Motor neuron (in vitro differentiated cells): Measurements from ENCODE around the gene GMPPA. TPM values are rescaled to one million over a fixed set of nuclear protein-coding genes. Genes with fewer than 3 reads are reported as not detected.

Experiments
- ATAC-seq, 8 experiments: fragments of 200-7000 bp; cut with Tn5 transposase; replicated peaks in 6 of 8; 2 replicates each; pipeline ENCODE4 v1.8.0; 2021; ENCODE audit warnings: mild to moderate bottlenecking in 8 of 8, moderate library complexity in 8 of 8
- H3K27ac ChIP-seq, 2 donors: fragments of 250-450 bp; sonication (Bioruptor Pico); 2 replicates each; pipeline ENCODE4 v1.9.0; 2021; ENCODE audit warnings: antibody characterized with exemption in 2 of 2, mild to moderate bottlenecking in 2 of 2, moderate library complexity in 1 of 2
- H3K4me1 ChIP-seq, 2 donors: fragments of 250-450 bp; sonication (Bioruptor Pico); replicated peaks in 1 of 2; 2 replicates each; pipeline ENCODE4 v1.6.1; 2021; ENCODE audit warnings: antibody characterized with exemption in 2 of 2, mild to moderate bottlenecking in 2 of 2, moderate library complexity in 1 of 2
- H3K4me3 ChIP-seq, 5 donors: fragments of 250-450 bp; sonication (Bioruptor Pico); 2 replicates each; pipeline ENCODE4 v1.9.0; 2021; ENCODE audit warnings: antibody characterized with exemption in 5 of 5, mild to moderate bottlenecking in 5 of 5, moderate library complexity in 4 of 5
- WGBS, 10 experiments: fragments of 450-650 bp; shearing (Covaris generic); methylation state at CpG; one replicate each; pipeline ENCODE4 v1.0.0; 2022; 5-methylcytosine and 5-hydroxymethylcytosine counted together
- in situ Hi-C, 9 experiments: fragments of 400-800 bp; cut with MboI; loops; one replicate each; pipeline ENCODE4 v1.15.0; 2021; ENCODE audit warnings: low sequenced_read_pairs in 9 of 9, low pct_unique_long_range_greater_than_20kb in 2 of 9; ENCODE audit not compliant: unreplicated experiment in 9 of 9
- total RNA-seq, 8 experiments: library from RNA; unstranded; fragments of 300-600 nt; gene quantifications; 2 replicates each; pipeline versions ENCODE4 v1.2.3 to v1.2.4, GENCODE V29; 2022

Gene GMPPA
- total RNA-seq, 8 experiments from 2014 or later: 11.9 to 59.7 (median 27.0) TPM

- Histone ChIP-seq H3K4me1 (peaks cover 64 to 74% of the 10 kb centered on the region in 2 donors), H3K4me3 (no peak overlapping the region), H3K27ac (no peak overlapping the region)
- in situ Hi-C loops: loop anchor here in 5 of 9 experiments (10.0 to 25.0 kb wide), 3 partner anchors 113 to 130 kb away; partner anchors contain the start of gene DES (in 1 of the 5)
- no peak for ATAC-seq
- 71 to 100% (median 86%) methylated on average over 1 to 2 of the region's 2 CpGs; no CpG with 5 or more reads in 4 of the 10 experiments for WGBS, 10 experiments
These were observed 26.1 kb downstream of the GMPPA start for GRCh38 chr2:219524817-219525216.

- WGBS, 10 experiments: 14 to 100% (median 46%) methylated on average over 1 to 7 of the region's 9 CpGs; no CpG with 5 or more reads in 4 of the 10 experiments
- H3K27ac ChIP-seq: peak overlapping the region; percentile 71 to 76
- ATAC-seq: no peak
These were observed 27.0 kb downstream of the GMPPA start for GRCh38 chr2:219525533-219526232.

GRCh38 chr2:219526320-219527075, 27.8 kb downstream of the GMPPA start:
- H3K4me3 ChIP-seq: no peak overlapping the region
- in situ Hi-C loops: loop anchor here in 4 of 9 experiments (10.0 kb wide), 2 partner anchors 122 to 132 kb away; no protein-coding TSS in a partner anchor
- H3K4me1 ChIP-seq: peaks cover 53 to 62% of the 10 kb centered on the region in 2 donors
- WGBS, 10 experiments: 20 to 70% (median 51%) methylated on average over 1 to 8 of the region's 11 CpGs; no CpG with 5 or more reads in 3 of the 10 experiments
- H3K27ac ChIP-seq: peak overlapping the region; percentile 71 to 76
- ATAC-seq: no peak

More at GRCh38 chr2:219525533-219526232, 27.0 kb downstream of the GMPPA start:
- Histone ChIP-seq H3K4me1 (peaks cover 61 to 70% of the 10 kb centered on the region in 2 donors), H3K4me3 (no peak overlapping the region)
- in situ Hi-C loops: loop anchor here in 4 of 9 experiments (10.0 kb wide), 2 partner anchors 121 to 131 kb away; no protein-coding TSS in a partner anchor

- peak in 2 of 8 experiments; percentile 32 to 59 for ATAC-seq
- in situ Hi-C loops: loop anchor here in 4 of 9 experiments (10.0 kb wide), 2 partner anchors 122 to 132 kb away; no protein-coding TSS in a partner anchor
- Histone ChIP-seq H3K27ac (peak overlapping the region in 1 of 2 donors; percentile 71), H3K4me1 (peaks cover 48 to 56% of the 10 kb centered on the region in 2 donors), H3K4me3 (no peak overlapping the region)
- WGBS, 10 experiments: 0 to 60% (median 48%) methylated on average over 1 to 2 of the region's 6 CpGs; no CpG with 5 or more reads in 6 of the 10 experiments
These were observed 28.3 kb downstream of the GMPPA start for GRCh38 chr2:219527076-219527394.

GRCh38 chr2:219527472-219527871, 28.8 kb downstream of the GMPPA start:
- ATAC-seq: no peak
- Histone ChIP-seq H3K4me1 (peaks cover 45 to 52% of the 10 kb centered on the region in 2 donors), H3K4me3 (no peak overlapping the region), H3K27ac (no peak overlapping the region)
- in situ Hi-C loops: loop anchor here in 4 of 9 experiments (10.0 kb wide), 2 partner anchors 123 to 133 kb away; no protein-coding TSS in a partner anchor
- 13 to 85% (median 81%) methylated on average over 1 to 5 of the region's 5 CpGs; no CpG with 5 or more reads in 2 of the 10 experiments for WGBS, 10 experiments

- 0 to 100% (median 16%) methylated on average over 1 to 9 of the region's 21 CpGs; no CpG with 5 or more reads in 3 of the 10 experiments for WGBS, 10 experiments
- Histone ChIP-seq H3K4me3 (no peak overlapping the region), H3K27ac (no peak overlapping the region), H3K4me1 (peaks cover 32 to 34% of the 10 kb centered on the region in 2 donors)
- ATAC-seq: peak; percentile 71 to 94 (median 83)
- in situ Hi-C loops: loop anchor here in 4 of 9 experiments (5.0 to 10.0 kb wide), 3 partner anchors 56 to 128 kb away; no protein-coding TSS in a partner anchor
These were observed 31.6 kb downstream of the GMPPA start for GRCh38 chr2:219530048-219530963.

GRCh38 chr2:219531639-219532377, 33.1 kb downstream of the GMPPA start:
- 30 to 96% (median 75%) methylated on average over 1 to 5 of the region's 20 CpGs; no CpG with 5 or more reads in 6 of the 10 experiments for WGBS, 10 experiments
- in situ Hi-C loops: loop anchor here in 4 of 9 experiments (5.0 to 10.0 kb wide), 3 partner anchors 57 to 130 kb away; no protein-coding TSS in a partner anchor

GRCh38 chr2:219532378-219532649, 33.6 kb downstream of the GMPPA start:
- ATAC-seq: peak in 1 of 8 experiments; percentile 20
- in situ Hi-C loops: loop anchor here in 4 of 9 experiments (5.0 to 10.0 kb wide), 3 partner anchors 58 to 130 kb away; no protein-coding TSS in a partner anchor
- H3K4me1 ChIP-seq: peaks cover 11 to 14% of the 10 kb centered on the region in 2 donors
- H3K4me3 ChIP-seq: no peak overlapping the region
- H3K27ac ChIP-seq: no peak overlapping the region
- WGBS, 10 experiments: 0 to 60% methylated on average over 1 to 2 of the region's 8 CpGs; no CpG with 5 or more reads in 8 of the 10 experiments

More at GRCh38 chr2:219531639-219532377, 33.1 kb downstream of the GMPPA start:
- ATAC-seq: peak in 1 of 8 experiments; percentile 11
- no peak overlapping the region for H3K27ac ChIP-seq
- H3K4me1 ChIP-seq: peaks cover 16 to 19% of the 10 kb centered on the region in 2 donors
- no peak overlapping the region for H3K4me3 ChIP-seq

- Histone ChIP-seq H3K4me1 (peaks cover 22 to 24% of the 10 kb centered on the region in 2 donors), H3K27ac (no peak overlapping the region), H3K4me3 (no peak overlapping the region)
- no peak for ATAC-seq
- in situ Hi-C loops: loop anchor here in 4 of 9 experiments (5.0 to 10.0 kb wide), 3 partner anchors 59 to 132 kb away; no protein-coding TSS in a partner anchor
- 85 to 100% (median 100%) methylated on average over 1 to 4 of the region's 6 CpGs; no CpG with 5 or more reads in 4 of the 10 experiments for WGBS, 10 experiments
These were observed 35.4 kb downstream of the GMPPA start for GRCh38 chr2:219533930-219534661.

- ATAC-seq: no peak
- in situ Hi-C loops: loop anchor here in 2 of 9 experiments (10.0 kb wide), 2 partner anchors 62 to 132 kb away; no protein-coding TSS in a partner anchor
- peaks cover 10 to 13% of the 10 kb centered on the region in 2 donors for H3K4me1 ChIP-seq
- H3K27ac ChIP-seq: no peak overlapping the region
- 40 to 100% (median 96%) methylated on average over 1 to 5 of the region's 16 CpGs; no CpG with 5 or more reads in 7 of the 10 experiments for WGBS, 10 experiments
- H3K4me3 ChIP-seq: no peak overlapping the region
These were observed 37.7 kb downstream of the GMPPA start for GRCh38 chr2:219536425-219536824.

GRCh38 chr2:219536967-219537366, 38.3 kb downstream of the GMPPA start:
- H3K4me1 ChIP-seq: peaks cover 10 to 13% of the 10 kb centered on the region in 2 donors

More at GRCh38 chr2:219536967-219537366, 38.3 kb downstream of the GMPPA start:
- in situ Hi-C loops: loop anchor here in 2 of 9 experiments (10.0 kb wide), 2 partner anchors 62 to 132 kb away; no protein-coding TSS in a partner anchor
- WGBS, 10 experiments: 50 to 83% methylated on average over 1 of the region's 9 CpGs; no CpG with 5 or more reads in 8 of the 10 experiments
- Histone ChIP-seq H3K4me3 (no peak overlapping the region), H3K27ac (no peak overlapping the region)
- no peak for ATAC-seq
